ENCODE data around the gene STARD10.

STARD10 gene

DNA sequence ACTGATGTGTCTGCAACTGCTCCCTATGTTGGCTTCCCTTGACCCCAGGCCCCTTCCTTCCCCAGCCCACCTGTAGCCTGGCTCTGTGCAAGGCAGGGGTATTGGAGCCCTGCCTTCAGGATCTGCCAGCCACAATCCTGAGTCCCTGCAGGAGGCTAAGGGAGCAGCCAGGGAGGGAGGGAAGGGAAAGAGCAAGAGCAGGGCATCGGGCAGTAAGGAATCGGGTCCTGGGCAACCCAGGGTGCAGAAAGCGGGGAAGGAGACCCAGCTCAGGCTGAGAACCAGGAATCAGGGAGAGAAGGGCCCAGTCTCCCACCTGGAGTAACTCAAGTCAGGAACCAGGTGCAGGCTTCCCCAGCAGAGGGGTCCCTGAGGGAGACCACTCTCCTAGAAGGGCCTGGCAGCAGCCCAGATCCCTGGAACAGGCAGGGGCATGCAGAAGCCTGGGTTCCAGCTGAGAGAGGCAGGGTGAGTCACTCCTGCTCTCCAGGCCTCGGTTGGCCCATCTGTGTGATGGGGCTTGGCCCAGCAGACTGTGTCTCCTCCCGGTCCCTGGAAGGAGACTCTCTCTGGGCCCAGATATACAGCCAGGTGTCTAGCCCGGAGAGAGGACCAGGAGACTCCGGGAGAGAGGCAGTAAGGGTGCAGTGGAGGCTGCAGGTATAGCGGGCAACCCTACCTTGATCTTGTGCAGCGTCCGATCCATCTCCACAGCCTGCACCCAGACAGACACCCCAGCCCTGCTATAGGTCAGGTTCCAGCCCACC is 13.4 kb downstream of the STARD10 start:
- no peak for DNase-seq (ENCODE audit: low spot score)

DNA sequence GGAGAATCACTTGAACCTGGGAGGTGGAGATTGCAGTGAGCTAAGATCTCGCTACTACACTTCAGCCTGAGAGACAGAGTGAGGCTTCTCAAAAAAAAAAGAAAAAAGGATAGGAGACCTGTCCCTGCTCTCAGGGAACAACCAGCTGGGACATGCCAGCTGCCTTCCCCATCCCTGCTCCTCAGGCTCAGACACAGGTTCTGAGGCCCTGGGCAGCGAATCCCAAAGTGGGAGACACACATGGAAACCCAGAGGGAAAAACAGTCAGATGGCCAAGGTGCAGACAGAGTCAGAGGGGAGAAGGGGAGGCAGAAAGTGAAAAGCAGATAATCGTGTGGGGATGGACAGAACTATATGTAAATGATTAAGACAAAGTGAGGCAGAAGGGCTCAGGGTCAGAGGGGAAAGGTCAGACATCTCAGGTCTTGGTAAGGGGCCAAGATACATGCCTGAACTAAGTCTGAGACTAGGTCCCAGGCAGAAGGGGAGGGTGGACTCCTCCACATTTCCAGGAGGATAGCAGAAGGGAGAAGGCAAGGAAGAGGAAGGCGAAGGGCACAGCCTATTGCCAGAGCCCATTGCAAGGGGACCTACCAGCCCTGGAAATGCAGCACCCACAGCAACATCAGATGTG is 14.2 kb downstream of the STARD10 start:
- no peak for DNase-seq (ENCODE audit: low spot score)

- no peak for DNase-seq (ENCODE audit: low spot score)
These were observed 15.0 kb downstream of the STARD10 start for GRCh38 chr11:72778535-72779494.

DNA sequence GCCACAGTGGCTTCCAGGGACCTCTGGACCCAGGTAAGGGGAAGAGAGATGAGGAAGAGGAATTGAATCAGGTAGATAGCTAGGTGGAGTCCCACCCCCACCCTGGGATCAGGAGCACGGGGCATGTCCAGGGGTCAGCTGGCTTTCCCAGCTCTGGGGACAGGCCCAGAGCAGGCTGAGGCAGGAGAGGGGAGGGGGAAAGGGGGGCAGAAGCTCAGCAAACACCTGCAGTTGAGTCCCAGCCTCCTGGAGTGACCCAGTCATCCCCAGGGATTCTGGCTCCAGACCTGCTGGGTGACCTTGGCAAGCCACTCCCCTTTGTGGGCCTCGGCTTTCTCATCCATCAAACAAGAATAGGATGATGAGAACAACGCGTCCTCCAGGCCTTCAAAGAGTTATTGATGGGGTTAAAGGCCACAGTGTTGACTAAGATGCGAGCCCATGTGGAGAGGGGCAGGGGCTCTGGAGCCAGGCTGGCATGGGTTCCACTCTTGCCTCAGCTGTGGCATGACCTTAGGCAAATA is 16.0 kb downstream of the STARD10 start:
- DNase-seq (ENCODE audit: low spot score), result no peak

- DNase-seq (ENCODE audit: low spot score), result no peak
These were observed 16.7 kb downstream of the STARD10 start for GRCh38 chr11:72776844-72777754.

GRCh38 chr11:72776117-72776843 is 17.6 kb downstream of the STARD10 start:
- no peak for DNase-seq (ENCODE audit: low spot score)

DNA sequence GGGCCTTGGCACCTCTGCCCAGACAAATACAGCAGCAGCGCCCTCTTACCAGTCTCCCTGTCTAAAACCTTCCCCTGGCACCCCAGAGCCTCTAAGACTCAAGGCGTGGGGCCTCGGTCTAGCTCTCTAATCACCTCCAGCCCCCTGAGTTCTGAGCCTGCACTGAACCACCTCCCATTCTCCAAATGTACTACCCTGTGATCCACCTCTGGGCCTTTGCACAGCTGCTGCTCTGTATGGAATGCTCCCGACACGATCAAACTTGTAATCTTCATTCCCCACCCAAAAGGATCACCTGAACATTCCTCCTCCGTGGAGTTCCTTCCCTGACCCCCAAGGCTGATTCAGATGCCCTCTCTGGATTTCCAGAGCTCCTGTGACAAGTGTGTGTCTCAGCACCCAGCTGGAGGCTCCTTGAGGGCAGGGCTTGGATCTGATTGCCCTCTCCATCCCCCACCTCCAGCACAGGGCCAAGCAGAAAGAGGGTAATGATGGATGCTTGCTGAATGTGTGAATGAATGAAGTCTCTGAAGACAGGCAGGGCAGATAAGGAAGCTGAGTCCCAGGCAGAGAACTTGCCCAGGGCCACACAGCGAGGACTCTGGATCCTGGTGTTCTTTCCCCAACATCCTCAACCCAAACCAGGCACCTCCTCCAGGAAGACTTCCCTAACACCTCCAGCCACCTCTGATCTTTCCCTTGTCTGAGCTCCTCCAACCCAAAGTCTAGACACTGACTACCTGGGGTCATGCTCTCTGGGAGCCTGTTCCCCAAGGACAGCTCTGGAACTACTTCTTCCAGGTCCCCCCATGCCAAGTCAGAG is 18.3 kb downstream of the STARD10 start:
- no peak for DNase-seq (ENCODE audit: low spot score)

GRCh38 chr11:72774499-72774898 is 19.3 kb downstream of the STARD10 start:
- DNase-seq (ENCODE audit: low spot score), result no peak

GRCh38 chr11:72773696-72774095 is 20.2 kb downstream of the STARD10 start:
- no peak for DNase-seq (ENCODE audit: low spot score)

- DNase-seq (ENCODE audit: low spot score), result no peak
These were observed 20.6 kb downstream of the STARD10 start for GRCh38 chr11:72773291-72773690.

DNA sequence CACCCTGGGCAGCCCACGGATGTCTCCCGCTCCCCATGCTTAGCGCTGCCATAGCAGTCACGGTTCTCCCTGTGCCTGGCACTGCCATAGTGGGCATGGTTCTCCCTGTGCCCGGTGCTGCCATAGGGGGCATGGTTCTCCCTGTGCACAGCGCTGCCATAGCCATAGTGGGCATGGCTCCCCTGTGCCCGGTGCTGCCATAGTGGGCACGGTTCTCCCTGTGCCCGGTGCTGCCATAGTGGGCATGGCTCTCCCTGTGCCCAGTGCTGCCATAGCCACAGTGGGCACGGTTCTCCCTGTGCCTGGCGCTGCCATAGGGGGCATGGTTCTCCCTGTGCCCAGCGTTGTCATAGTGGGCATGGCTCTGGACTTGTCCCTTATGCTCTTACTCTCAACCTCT is 21.8 kb downstream of the STARD10 start:
- no peak for DNase-seq (ENCODE audit: low spot score)

- no peak for DNase-seq (ENCODE audit: low spot score)
These were observed 22.3 kb downstream of the STARD10 start for GRCh38 chr11:72771507-72771906.

DNA sequence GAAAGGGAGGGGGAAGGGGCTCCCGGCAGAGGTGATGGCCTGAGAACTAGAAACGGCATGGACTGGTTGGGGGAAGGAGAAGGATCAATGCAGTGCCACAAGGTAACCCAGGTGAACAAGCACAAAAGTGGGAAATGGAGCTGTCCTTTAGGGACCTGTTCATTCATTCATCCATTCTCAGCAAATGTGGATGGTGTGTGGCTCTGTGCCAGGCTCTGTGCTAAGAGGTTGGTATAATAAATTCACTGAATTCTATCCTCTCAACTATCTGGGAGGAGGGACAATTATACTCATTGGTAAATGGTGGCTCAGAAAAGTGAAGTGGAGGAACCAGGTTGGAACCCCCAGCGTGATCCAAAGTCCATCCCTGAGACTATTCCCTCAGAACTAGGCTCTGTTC is 23.0 kb downstream of the STARD10 start:
- DNase-seq (ENCODE audit: low spot score), result no peak

- DNase-seq (ENCODE audit: low spot score), result no peak
These were observed 24.2 kb downstream of the STARD10 start for GRCh38 chr11:72769680-72770079.

DNA sequence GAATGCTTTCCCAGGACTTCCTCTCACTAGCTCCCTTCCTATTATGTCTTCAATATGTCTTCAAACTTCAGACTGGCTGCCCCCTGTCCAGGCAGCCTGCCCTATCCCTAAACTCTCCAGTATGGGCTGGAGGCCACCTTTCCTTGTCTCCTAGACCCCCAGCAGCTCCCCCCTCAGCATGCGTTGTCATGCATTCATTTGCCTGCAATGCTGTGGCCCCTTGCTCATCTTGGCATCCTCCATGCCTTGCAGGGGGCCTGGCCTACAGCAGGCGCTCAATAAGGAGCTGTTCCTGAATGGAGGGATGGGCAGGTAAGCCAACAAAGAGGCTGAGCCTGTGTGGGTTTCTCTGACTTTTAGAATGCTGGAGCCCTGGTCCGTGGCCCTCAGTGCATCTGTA is 25.3 kb downstream of the STARD10 start:
- DNase-seq (ENCODE audit: low spot score), result no peak

DNA sequence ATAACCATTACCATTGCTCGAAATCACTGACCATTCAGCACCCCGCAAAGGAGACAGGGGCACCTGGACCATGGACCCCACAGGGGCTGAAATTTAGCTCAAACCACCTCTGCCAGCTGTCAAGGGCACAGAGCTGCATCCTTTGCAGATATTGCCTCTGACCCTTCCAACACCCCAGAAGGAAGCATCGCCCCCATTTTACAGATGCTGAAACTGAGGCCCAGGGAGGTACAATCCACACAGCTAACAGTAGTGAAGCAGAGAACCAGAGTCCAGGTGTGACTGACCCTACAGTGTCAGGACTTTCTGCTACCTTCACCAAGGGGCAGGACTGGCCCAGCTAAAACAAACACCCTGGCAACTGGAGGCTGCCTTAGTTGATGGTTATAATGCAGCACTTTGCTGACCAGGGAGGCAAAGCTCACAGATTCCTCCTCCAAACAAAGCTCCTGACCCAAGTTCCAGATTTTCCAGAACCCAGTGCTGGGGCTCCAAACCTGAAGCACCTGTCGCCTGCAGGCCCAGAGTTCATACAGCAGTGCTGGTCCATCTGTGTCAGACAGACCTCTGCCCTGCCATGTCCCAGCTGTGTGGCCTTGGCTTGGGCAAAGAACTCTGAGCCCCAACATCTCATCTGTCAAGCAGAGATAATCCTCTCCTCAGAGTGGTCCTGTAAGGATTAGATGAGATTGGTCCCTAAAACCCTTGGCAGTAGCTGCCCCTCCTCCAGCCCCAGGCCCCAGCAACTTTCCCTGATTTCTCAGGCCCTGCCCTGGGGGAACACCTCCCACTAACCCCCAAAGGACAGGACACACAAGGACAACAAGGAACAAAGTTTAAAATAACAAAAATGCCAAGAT is 26.4 kb downstream of the STARD10 start:
- DNase-seq (ENCODE audit: low spot score), result no peak

GRCh38 chr11:72766152-72766902 is 27.5 kb downstream of the STARD10 start:
- no peak for DNase-seq (ENCODE audit: low spot score)

DNA sequence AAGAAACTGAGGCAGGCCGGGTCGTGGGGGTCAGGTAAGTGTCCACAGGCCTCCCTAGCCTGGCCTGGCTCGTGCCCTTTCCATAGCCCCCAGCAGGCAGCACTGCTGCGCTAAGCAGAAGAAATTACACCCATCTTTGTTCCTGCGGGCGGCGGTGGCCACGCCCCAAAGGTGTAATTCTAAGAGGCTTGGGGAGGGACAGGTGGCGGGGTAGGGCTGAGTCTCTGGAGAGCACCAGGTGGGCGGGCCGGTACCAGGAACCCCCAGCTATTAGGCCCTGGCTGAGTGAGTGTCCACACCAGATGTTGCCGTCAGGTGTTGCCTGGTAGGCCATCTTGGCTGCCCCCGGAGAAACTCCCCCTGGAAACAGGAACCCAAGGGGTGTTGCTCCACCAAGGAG is 29.3 kb downstream of the STARD10 start:
- DNase-seq (ENCODE audit: low spot score), result no peak
